Activated naive CD8-positive, alpha-beta T cell treated with anti-CD3 and anti-CD28 coated beads, Interleukin-2, amount 50 U/mL, for 16 hours (primary cell): Measurements from ENCODE around the gene NPHS1.
"Not testable (repeated sequence)": the region's sequence is repeated elsewhere in the genome, so short reads cannot be mapped to it uniquely, and the experiment has no call there.

Source experiments
- DNase-seq: peaks from one replicate; pipeline ENCODE4 v3.0.0-alpha.2; 2020; ENCODE audit warnings: low read depth, low spot score

The NPHS1 gene

DNA sequence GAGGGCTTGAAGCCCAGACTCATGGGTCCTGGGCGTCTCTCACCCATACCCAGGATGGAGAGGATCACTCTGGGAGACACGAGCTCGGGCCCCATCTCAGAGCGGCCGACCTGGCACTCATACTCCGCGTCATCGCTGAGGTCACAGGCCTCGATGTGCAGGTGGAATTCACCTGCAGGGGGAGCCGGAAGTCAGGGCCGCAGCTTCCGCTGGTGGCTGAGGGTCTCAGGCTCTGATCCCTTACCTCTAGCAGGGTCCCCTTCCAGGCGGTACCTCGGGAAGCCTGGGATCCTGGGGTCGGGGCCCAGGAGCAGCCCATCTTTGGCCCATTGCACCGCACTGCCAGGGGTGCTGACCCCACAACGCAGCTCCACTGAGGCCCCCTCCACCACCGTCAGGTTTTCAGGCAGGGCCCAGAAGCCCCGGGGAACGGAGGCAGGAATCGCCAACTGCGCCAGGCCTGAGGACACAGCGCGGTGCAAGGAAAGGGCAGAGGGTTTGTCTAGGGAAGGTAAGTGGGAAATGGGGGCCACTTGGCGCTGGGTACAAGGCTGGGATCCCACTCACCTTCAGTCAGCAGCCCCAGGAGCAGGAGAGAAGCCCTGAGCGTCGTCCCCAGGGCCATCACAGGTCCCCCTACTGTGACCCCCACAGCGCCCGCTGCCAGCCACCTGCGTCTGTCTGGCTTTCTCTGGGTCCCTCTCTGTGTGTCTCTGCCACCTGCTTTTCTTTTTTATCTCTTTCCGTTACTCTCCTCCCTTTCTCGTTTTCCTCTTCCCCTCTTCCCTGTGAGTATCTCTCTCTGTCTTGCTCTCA is 883 bp downstream of the NPHS1 start:
- DNase-seq, result no peak

- DNase-seq, result no peak
Observed at GRCh38 chr19:35848919-35849505, 3.3 kb downstream of the NPHS1 start.

DNA sequence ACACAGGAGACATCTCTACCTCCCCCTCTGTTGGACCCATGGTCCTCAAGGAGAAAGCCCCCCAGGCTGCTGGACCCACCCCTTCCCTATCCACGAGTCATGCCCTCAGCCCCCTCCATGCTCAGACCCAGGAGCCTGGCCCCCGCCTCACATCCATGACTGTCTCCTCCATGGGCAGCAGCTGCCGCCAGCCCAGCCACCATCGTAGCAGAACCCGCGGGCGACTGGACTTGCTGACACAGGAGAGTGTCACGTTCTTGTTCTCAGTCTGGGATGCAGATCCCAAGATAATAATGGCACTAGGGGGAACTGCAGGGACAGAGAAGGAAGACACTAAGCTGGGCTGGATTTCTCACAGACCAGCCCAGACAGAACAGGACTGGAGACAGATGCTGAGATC is 3.8 kb downstream of the NPHS1 start:
- DNase-seq, result no peak

DNA sequence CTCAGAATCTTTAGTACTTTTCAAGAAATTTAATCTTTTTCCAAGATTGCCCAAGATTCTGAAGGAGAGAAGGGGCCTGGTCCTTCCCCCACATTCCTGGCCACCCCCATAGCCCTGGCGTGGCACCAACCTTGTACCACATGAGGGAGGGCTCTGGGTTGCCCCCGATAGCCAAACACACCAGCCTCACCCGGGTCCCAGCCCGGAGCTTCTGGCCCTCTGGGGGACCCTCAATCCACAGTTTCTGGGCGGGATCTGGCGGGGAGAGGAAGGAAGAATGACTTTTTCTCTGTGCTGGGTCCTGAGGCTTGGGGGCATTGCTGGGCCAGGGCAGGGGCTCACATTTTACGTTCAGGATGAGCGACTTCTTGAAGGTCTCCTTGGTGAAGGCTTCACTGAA is 4.4 kb downstream of the NPHS1 start:
- no peak for DNase-seq

- no peak for DNase-seq
Observed at GRCh38 chr19:35846038-35846668, 6.2 kb downstream of the NPHS1 start.

GRCh38 chr19:35845215-35846037 is 6.9 kb downstream of the NPHS1 start:
- DNase-seq, result no peak

DNA sequence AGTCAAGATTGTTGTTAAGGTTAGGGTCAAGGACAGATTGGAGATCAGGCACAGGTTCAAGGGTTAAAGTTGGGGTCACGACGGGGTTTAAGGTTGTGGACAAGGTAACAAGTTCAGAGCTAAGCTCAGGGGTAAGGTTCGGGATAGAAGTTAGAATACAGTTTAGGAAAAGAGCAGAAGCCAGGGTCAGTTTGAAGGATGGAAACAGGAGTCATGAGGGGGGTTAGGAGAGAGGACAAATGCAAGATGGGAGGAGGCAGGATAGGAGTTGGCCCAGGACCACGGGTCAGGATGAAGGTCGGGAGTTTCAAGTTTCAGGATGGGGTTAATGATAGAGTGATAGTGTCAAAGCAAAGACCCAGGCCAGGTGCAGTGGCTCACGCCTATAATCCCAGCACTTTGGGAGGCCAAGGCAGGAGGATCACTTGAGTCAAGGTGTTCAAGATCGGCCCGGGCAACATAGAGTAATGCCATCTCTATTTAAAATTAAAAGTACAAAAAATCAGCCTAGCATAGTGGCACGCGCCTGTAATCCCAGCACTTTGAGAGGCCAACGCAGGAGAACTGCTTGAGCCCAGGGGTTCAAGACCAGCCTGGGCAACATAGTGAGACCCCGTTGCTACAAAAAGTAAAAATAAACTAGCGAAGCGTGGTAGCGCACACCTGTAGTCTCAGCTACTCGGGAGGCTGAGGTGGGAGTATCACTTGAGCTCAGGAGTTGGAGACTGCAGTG is 7.7 kb downstream of the NPHS1 start:
- no peak for DNase-seq

GRCh38 chr19:35843676-35844481 is 8.4 kb downstream of the NPHS1 start:
- DNase-seq, result no peak

DNA sequence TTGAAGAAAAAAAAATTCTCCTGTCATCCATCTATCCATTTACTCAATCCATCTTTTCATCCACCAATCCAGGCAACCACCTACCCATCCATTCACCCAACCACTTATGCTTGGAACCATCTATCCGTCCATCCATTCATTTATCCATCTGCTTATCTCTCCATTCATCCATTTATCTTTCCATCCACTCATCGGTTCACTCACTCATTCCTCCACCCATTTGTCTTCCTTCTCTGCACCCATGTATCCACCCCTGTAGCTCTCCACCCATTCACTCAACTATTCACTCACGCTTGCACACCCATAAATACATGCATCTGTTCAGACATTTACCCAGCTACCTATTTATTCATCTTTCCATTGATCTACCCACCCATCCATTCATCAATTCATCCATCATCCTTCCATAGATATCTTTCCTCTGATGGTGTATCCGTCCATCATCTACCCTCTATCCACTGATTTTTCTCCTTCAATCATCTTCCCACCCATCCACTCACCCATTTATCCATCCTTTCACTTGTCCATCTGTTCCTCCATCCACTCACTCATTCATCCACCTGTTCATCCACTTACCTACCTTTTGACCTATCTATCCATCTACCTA is 9.5 kb downstream of the NPHS1 start:
- no peak for DNase-seq

GRCh38 chr19:35841961-35842595 is 10.2 kb downstream of the NPHS1 start:
- no peak for DNase-seq

DNA sequence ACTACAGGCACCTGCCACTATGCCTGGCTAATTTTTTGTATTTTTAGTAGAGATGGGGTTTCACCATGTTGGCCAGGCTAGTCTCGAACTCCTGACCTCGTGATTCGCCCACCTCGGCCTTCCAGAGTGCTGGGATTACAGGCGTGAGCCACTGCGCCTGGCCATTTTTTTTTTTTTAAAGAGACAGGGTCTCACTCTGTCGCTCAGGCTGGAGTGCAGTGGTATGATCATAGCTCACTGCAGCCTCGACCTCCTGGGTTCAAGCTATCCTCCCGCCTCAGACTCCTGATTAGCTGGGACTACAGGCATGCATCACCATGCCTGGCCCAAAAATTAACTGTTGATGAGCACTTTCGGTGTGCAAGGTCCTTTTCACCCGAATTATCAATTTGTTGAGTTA is 16.2 kb downstream of the NPHS1 start:
- DNase-seq, result not testable (repeated sequence)

DNA sequence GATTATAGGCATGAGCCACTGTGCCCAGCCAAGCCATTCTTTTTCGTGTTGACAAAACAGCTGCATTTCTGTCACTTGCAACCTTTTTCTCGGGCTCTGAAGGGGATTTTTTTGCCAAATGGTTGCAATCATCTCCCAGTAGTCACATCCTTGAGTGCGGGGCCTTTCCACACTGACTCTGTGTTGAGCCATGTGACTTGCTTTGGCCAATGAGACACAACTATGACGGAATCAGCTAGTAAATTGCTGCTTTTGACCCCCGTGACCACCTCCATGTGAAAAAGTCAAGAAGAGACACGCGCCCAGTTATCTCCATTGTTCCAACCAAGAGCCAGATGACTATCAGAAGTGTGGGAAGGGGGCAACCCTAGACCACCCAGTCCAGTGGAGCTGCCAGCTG is 18.3 kb downstream of the NPHS1 start:
- no peak for DNase-seq

- DNase-seq, result no peak
Observed at GRCh38 chr19:35832054-35832453, 20.2 kb downstream of the NPHS1 start.

GRCh38 chr19:35830986-35831385 is 21.3 kb downstream of the NPHS1 start:
- DNase-seq, result no peak

GRCh38 chr19:35828692-35829301 is 23.5 kb downstream of the NPHS1 start:
- no peak for DNase-seq

GRCh38 chr19:35824150-35824549 is 28.2 kb downstream of the NPHS1 start:
- no peak for DNase-seq

DNA sequence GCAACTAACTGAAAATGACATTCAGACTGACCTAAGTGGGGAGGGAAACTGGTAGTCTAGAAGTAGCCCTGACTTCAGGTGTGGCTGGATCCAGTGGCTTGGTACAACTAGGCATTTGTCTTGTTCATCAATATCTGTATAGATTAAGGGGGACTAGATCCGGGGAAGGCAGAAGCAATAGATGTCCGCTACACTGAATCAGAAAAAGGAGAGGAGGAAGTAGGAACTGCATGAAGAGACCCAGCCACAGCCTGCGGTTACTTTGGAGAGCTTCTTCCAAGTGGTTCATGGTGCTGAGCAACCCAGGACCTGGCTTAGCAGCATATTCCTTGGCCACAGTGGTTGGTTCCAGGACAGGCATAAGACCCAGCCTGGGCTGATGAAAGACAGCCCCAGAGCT is 29.7 kb downstream of the NPHS1 start:
- no peak for DNase-seq

- DNase-seq, result no peak
Observed at GRCh38 chr19:35818445-35818844, 33.9 kb downstream of the NPHS1 start.

- no peak for DNase-seq
Observed at GRCh38 chr19:35816846-35817245, 35.5 kb downstream of the NPHS1 start.
